TTC549 (cell line): ENCODE data around the gene UBA6.
A peak's percentile ranks its signal among the peaks of the same experiment; 100 is the strongest.
"Not testable (repeated sequence)": the region's sequence is repeated elsewhere in the genome, so short reads cannot be mapped to it uniquely, and the experiment has no call there.

ENCODE experiments used
- FAIRE-seq: peaks from 2 replicates; lab custom pipeline; 2012; peaks lifted over from hg19 to GRCh38; lab: Jason Lieb, UNC

The UBA6 gene

DNA sequence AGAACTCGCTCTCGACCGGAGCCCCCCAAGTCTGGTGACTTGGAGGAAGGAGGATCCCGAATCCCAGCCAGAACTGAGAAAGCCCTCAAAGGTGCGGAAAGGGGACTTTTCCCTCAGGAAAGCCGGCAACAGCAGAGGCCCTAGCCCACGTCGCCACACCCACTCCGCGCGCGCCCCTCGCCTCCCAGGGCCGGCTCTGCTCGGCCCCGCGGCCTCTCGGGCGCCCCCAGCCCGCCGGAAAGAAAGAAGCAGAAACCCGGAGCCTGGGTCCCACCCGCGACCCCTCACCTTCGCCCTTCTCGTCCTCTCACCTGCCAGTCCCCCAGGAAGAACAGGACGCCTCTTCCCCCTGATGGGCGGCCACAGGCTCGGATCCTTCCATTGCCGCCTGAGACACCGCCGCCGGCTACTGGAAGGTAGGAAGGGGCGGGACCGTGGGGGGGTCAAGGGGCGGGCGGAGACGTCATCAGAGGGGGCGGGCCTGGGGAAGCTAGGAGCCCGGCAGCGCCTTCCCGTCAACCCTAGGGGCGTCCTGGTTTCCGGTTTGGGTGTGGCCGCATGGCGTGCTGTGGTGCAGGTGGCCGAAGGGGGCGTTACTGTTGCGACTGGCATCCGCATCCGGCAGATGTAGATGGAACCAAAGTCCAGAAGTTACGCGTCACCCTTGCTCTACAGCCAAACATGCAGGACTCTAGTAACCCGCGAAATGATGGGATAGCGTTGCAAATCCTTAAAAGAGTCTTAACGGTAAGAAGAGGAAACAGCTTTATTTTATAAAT, at the start of gene UBA6:
TSS of gene UBA6 (minus strand) at position 418 of the 779 bp plus-strand sequence. CDS start at position 382, 36 bp downstream.
- FAIRE-seq, result peak; percentile 67

DNA sequence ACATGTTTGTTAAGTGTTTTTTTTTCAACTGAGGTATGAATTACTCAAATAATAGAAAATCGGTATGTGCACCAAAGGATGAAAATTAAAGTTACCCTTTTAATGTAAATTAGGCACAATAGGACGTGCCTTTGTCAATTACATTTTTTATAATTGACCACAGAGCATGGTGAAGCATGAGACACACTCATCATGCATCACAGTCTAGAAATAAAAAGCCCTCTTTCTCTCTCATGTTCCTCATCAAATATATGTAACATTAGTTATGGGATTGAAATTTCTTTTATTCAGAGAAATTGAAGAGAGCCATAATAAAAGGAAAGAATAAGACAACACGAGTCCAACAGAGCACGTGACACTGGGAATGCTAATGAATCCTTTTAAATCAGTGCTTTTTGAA, 49.7 kb upstream of the UBA6 start:
- FAIRE-seq, result no peak

DNA sequence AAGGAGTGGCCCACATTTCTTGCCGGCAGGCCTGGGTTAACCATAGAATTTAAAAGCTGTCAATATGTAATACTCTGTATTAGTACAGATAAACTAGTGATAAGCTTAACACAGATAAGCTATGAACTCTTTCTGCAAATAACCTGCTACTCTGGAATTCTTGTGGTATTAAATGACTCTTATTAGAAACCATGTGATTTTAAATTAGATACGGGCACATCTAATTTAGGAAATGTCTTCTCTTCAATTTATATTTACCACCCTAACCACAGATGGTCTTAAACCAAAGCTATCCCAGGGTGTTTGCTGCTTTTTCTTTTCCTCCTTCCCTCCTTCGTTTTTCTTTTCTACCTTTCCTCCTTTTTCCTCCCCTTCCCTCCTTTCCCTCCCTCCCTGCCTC, 48.3 kb upstream of the UBA6 start:
- FAIRE-seq, result no peak

DNA sequence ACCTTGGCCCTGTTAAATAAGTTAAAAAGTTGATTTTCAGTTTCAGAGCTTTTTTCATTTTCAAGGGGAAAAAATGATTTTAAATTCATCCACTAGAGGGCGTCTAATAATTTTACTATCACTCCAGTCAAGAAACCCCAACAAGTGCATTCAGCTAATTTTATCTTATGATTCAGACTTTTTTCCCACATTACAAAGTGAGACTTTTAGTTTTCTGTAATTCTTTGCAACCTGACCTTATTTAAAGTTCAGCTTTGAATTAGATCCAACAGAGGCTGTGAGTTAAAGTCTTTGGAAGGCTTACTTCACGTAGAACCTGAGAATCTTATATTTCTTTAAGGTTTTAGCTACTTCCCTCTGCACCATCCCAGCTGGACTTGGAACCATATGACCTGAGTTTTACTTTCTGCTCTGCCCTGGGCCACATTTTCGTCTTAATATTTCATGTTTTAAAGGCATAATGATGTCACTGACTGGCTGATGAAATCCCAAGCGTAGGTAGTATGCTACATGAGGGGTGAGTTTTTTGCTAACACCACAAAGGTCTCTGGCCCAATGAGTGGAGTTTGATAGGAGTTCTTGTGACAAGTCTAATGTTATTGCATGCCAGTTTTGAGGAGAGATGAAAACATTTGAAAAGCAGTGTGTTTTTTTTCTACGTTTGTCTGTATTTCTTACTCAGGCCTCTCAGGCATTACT, 46.0 kb upstream of the UBA6 start:
- peak; percentile 85 for FAIRE-seq

DNA sequence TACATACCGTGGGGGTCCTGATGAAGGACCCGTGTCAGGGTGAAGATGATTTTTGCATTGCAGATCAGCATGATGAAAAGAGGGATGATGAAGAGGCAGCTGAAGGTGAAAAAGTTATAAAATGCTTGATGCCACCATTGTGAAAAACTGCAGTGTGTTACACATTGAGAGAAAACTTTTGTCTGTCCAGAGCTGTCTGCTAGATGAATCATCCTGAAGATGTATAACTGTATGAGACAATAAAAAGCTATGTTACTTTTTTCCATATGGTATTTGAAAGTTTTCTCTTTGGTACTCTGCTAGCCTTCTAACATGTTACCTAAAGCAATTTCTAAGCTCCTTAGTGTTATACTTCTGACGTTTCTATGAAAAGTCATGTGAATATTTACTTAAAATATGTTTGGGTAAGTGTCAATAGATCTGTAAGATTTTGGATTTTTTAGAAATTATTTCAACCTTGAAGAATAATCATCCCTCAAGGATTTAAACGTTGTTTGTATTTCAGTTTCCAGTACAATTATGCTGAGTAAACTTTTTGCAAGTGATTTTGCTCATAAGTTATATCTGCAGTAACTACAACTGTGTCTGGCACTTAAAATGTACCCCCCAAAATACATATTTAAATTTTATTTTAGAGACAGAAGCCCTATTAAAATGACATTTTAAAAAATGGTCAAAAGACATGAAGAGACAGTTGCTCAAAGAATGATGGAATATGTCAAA, 43.8 kb upstream of the UBA6 start:
- no peak for FAIRE-seq

DNA sequence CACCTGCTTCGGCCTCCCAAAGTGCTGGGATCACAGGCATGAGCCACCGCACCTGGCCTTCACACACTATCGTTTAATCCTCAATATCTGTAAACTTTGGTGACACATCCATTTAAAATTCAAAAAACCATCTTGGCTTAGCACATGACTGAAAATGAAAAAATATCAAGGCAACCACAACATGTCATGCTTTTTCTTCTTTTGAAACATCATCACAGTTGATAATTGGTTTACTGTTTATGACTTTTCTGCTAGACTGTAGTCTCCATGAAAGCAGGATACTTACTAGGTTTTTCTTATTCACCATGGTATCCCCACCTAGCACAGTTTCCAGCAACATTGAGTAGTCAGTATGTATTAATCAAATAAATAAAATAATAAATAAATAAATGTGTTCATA, 42.2 kb upstream of the UBA6 start:
- no peak for FAIRE-seq

DNA sequence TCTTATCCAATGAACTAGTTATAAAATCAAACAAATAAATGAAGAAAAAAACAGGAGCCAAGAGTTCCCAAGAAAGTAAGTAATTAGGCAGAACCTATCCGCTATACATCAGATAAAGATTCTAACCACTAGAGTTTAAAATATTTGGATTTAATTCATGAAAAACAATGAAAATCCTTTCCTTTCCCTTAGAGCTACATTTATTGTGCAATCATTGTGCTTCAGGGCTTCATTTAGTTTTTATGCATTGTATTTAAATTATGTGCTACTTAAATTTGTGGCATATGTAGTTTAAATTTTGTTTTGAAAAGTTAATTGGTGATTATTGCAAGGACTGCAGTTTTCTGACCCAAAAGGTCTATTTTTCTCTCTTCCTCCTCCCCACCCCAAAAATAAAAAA, 35.3 kb upstream of the UBA6 start:
- FAIRE-seq, result no peak

DNA sequence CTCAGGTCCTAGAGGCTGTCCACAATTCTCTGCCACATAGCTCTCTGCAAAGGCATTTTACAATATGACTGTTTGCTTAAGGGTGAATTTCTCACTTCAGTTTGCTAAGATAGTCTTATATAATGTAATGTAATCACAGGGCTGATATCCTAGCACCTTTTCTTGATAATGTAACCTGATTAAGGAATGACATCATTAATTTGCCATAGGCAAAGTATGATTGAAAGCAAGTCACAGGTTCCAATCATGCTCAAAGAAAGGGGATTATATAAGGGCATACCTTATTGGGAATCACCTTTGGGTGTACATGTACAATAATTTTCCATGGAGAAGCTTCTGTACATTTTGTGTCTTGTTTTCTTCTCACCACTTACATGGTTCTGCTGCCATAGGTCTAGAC, 34.4 kb upstream of the UBA6 start:
- no peak for FAIRE-seq

DNA sequence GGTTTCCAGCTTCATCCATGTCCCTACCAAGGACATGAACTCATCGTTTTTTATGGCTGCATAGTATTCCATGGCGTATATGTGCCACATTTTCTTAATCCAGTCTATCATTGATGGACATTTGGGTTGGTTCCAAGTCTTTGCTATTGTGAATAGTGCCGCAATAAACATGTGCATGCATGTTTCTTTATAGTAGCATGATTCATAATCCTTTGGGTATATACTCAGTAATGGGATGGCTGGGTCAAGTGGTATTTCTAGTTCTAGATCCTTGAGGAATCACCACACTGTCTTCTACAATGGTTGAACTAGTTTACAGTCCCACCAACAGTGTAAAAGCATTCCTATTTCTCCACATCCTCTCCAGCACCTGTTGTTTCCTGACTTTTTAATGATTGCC, 29.6 kb upstream of the UBA6 start:
- not testable (repeated sequence) for FAIRE-seq

DNA sequence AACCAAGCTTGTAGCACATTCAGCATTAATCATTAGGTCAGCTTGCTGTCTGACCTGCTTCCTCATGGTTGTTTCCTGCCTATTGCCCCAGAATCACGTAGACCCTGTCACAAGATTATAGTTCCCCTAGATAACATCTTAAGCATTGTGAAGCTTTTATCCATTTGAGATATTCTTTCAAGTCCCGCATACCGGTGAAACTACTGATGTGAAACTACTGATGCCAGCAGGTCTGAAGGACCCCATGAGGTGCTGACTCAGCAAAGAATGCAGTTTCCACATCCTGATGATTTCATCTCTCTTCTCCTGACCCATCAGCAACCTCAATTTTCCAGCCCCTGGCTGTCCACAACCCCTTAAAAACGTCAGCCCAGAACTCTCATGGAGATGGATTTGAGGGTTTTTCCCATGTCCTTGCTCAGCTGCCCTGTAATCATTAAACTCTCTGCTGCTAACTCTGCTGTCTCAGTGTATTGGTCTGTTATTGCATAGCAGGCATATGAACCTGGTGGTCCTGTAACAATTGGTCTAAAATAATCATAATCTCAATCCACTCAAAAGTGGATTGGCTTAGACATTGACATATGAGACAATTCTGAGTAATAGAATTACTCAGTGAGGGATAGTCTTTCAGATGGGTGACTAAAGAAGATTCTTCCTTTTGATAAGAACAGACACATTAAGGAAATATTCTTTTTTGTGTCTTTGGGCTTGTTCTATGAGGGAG, 26.3 kb upstream of the UBA6 start:
- no peak for FAIRE-seq

DNA sequence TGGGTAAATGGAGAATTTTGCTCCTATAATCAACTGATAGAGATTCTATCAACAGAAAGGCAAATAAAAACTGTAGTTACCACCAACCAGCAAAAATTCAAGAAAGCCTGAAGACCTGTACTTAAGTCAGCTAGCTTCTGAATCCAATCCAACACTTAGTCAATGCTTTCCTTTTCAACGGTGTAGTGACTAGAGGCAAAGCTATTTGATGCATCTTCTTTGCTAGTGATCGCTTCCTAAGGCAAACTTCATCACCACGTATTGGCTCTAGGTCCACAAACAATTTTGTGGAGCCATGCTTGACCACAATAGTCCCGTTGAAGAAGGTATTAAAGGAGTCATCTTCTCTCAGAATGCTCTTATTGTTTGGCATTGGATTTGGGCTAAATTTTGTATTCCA, 25.0 kb upstream of the UBA6 start:
- FAIRE-seq, result no peak

DNA sequence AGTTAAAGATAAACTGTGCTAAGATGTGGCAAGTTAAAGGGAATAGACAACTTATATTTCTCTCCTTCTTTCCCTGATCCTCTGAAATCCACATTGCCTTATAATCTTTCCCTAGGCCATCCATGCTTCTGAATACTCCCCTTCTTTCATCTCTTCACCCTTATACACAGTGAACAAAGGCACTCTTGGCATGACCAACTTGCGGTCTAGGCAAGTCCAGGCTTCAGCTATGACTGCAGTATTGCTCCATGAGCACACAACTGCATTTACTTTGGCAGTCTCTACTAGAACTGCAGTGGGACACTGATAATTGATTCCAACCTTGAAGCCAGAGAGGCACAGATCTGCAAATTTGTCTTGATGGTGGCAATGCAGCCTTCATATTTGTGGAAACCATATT, 24.2 kb upstream of the UBA6 start:
- FAIRE-seq, result no peak

DNA sequence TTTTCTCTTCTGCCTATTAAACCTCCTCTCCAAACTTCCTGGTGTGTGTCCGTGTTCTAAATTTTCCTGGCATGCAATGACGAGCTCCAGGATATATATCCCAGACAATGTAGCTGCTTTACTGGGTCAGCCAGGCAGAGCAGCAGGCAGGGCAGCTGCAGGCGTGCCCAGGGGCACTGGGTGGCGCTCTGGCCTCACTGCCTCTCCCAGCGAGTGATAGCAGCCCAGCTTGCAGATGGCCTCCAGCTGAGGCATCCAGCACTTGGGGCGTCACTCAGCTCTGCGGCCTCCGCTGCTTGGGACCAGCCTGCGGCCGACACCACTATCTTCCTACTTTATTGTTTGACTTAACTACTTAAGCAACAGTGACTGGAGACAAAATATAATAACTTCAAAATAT, 23.0 kb upstream of the UBA6 start:
- FAIRE-seq, result no peak

DNA sequence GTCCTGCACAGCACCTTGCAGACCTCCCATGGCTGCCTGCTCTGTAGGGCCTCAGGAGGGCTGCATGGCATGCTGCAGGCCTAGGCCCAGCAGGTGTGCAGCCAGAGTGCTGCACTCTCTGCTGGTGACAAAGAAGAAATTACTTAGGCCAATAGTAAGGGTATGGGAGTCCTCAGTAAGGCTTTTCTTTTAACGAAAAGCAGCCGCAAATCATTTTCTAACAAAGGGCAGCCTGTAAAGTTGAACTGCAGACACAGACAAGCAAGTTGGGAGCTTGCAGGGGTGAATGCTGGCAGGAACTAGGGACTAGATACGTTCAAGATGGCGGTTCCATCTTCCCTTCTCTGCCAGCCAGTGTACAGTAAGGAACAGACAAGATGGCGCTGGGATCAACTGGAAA, 22.4 kb upstream of the UBA6 start:
- FAIRE-seq, result no peak

DNA sequence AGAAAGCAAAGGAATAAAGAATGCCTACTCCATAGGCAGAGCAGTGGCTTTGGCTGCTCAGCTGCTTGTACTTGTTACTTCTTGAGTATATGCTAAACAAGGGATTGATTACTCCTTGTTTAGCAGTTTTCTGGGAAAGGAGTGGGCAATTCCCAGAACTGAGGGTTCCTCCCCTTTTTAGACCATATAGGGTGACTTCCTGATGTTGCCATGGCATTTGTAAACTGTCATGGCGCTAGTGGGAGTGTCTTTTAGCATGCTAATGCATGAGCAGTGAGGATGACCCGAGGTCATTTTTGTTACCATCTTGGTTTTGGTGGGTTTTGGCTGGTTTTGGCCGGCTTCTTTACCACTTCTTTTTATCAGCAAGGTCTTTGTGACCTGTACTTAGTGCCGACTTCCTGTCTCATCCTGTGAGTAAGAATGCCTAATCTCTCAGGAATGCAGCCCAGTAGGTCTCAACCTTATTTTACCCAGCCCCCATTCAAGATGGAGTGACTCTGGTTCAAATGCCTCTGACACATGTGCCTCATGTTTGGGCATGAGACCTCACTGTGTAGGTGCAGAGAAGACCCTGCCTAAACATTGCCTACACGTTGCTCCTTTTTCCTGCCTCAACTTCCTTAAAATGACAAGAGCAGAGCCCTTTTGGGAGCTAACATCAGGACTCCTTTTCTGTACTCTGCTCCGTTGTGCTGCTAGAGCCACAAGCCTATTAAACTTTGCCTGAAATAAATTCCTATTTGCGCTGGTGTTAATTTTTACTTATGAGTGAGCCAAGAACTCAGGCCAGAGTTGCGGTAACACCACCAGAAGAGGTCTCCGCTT, 21.0 kb upstream of the UBA6 start:
- FAIRE-seq, result no peak

DNA sequence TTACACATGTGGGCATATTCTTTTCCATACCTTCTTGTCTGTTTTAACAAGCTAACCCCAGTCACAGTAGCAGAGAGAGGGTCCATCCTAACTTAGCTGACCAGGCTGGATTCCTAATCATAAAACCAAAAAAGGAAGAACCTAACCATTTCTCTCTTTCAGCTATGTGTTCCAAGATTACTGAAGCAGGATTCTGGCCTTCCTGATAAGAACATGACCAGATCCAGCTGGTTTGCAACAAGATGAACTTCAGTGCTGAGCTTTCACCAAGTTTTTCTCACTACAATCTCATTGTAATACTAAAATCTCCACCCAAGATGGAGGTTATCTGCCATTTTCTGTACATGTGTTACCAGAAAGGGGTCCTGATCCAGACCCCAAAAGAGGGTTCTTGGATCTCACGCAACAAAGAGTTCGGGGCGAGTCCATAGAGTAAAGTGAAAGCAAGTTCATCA, 20.4 kb upstream of the UBA6 start:
- no peak for FAIRE-seq

DNA sequence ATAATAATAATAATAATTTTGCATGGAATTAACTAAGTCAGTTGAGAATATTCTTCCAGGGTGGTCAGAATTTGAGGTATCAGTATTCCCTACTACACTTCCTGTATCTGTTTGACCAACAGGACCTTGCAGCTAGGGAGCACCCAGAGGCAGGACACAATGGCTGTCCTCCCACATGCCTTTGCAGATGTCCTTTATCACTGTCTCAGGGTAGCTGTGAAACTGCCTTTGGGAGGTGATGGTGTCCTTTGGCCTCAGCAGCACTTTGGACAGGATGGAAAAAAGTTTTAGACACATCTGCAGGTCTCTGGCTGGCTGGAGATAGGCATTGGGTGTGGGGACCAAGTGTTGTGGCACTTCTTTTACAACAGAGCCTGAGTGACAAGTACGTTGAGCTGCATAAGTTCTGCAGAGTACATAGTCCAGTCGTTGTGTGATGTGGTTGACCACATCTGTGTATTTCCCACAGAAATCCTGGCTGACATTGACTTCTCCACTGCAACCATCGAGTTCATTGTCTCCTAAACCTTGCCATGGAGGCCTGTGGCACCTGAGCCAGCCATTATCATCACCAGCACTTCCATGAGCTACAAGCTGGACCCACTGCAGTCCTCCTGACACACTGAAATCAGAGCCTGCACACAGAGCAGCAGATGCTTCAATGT, 19.1 kb upstream of the UBA6 start:
- no peak for FAIRE-seq

DNA sequence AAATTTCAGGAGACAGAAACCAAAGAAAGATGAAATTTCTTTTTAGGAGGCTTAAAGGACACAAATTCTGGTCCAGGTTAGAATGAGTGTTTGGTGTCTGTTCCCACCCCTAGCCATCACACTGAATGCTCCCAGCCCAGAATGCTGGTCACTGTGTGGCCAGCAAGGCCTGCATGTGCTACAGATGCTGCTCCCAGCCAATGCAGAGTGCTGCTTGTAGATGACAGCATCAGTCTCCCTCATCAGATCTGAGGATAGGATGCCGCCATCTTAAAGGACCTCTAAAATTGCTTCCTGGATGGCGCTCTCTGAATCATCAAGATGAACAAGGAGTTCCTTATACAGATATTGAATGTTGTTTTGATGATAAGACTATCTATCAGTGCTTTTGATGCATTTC, 17.9 kb upstream of the UBA6 start:
- no peak for FAIRE-seq

DNA sequence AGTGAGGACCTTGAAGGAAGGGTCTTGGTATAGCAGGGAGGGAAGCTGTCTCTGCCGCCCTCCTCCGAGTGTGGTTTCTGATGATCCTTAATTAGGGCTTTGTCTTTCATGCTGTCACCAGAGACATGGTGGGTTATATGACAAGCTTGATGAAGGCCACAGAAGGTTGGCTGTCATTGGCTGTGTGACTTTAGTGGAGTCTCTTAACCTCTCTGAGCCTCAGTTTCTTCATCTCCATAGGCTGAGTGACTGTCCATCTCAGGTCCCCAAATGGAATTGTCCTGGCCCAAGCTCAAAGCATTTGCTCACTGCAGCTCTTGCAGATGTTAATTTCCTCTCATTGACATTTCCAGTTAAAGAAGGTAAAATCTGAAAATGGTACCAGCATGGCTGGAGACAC, 16.6 kb upstream of the UBA6 start:
- no peak for FAIRE-seq

DNA sequence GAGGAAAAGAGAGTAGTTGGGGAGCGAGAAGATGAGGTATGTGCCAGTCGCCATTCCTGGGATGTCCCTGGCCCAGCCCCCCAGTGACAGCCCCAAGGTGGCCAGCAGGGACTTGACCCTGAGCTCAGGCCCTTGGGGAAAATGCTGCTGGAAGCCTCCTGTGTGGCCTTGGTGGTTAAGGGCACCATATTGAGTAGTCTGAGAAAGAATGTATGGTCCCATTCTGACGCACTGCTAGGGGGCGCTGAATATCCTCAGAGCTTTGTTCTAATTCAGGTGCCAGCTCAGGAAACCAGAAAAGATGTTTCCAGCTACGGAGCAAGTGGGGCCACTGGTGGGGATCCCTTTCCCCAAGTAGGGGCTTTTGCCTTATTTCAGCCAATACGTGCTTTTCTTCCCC, 14.0 kb upstream of the UBA6 start:
- no peak for FAIRE-seq

DNA sequence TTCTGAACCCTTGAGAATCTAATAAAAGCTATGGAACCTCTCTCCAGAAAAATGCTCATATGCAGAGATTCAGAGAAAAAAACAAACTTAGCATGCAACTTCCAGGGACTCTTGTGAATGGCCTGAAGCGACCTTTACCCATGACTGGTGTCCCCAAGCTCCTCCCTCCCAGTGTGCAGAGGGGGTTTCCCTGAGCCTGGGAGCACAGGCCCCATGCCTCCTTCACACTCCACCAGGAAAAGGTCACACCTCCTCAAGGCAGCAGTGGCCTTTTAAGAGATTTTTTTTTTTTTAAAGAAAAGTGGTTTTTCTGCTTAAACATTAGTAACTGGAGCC, 13.3 kb upstream of the UBA6 start:
- no peak for FAIRE-seq
